ENCODE data around the gene ACSL3.
"Not testable (repeated sequence)": the region's sequence is repeated elsewhere in the genome, so short reads cannot be mapped to it uniquely, and the experiment has no call there.

The ACSL3 gene

DNA sequence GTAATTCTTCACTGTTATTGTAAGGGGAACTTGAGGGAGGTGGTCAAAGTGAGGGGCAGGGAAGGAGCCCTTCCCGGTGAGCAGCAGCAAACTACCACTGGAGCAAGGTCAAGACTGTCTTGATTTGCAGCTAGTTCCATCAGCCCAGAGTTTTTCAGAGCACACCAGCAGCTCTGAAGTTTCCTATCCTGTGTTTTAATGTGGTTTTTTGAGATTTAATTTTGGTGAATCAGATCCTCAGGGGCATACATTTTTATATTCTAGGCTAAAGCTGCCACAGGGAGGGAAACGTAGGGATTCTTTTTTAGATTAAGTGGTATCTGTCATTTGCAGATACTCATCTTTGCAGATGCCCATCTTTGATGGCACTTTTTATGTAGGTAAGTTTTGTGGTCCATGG is 124.1 kb downstream of the ACSL3 start:
- Histone ChIP-seq H3K27ac (ENCODE audit: low read length) (no peak overlapping the region), H3K4me1 (ENCODE audit: low read length) (no peaks in the 10 kb centered on the region), H4K20me1 (ENCODE audit: insufficient read depth, low read length) (no peaks in the 10 kb centered on the region), H2AFZ (ENCODE audit: low read length) (no peak overlapping the region), H3K4me3 (ENCODE audit: low read length) (no peak overlapping the region), H3K36me3 (replicated peaks; ENCODE audit: insufficient read depth, low read length) (no peaks in the 10 kb centered on the region), H3K9ac (ENCODE audit: low read length) (no peak overlapping the region), H3K4me2 (ENCODE audit: low read depth, low read length) (no peak overlapping the region), H3K9me3 (replicated peaks; ENCODE audit: insufficient read depth, low read length) (no peaks in the 10 kb centered on the region), H3F3A (ENCODE audit: insufficient read depth, low read length) (no peaks in the 10 kb centered on the region), H3K9me2 (replicated peaks; ENCODE audit: insufficient read depth, low read length) (no peaks in the 10 kb centered on the region), H3K27me3 (replicated peaks; ENCODE audit: insufficient read depth, low read length) (no peaks in the 10 kb centered on the region), H3K79me2 (ENCODE audit: low read length) (no peaks in the 10 kb centered on the region)
- TF ChIP-seq EZH2phosphoT487 (IDR thresholded peaks at IDR 0.05; ENCODE audit: low read length) (no peak), EZH2 (optimal IDR thresholded peaks at IDR 0.05; ENCODE audit: low read depth, low read length) (no peak)
- TF ChIP-seq, protein P1, sequence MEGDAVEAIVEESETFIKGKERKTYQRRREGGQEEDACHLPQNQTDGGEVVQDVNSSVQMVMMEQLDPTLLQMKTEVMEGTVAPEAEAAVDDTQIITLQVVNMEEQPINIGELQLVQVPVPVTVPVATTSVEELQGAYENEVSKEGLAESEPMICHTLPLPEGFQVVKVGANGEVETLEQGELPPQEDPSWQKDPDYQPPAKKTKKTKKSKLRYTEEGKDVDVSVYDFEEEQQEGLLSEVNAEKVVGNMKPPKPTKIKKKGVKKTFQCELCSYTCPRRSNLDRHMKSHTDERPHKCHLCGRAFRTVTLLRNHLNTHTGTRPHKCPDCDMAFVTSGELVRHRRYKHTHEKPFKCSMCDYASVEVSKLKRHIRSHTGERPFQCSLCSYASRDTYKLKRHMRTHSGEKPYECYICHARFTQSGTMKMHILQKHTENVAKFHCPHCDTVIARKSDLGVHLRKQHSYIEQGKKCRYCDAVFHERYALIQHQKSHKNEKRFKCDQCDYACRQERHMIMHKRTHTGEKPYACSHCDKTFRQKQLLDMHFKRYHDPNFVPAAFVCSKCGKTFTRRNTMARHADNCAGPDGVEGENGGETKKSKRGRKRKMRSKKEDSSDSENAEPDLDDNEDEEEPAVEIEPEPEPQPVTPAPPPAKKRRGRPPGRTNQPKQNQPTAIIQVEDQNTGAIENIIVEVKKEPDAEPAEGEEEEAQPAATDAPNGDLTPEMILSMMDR (IDR thresholded peaks at IDR 0.05; ENCODE audit: low read length): no peak
- DNase-seq: no peak

DNA sequence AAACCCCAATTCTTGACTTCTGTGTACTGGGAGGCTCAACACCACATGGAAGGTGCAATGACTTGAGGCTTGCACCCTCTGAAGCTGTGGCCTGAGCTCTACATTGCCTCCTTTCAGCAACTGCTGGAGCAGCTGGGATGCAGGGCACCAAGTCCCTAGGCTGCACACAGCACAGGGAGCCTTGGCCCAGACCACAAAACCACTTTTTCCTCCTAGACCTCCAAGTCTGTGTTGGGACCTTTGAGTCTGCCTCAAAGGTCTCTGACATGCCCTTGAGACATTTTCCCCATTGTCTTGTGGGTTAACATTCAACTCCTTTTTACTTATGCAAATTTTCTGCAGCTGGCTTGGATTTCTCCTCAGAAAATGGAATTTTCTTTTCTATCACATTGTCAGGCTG is 128.6 kb downstream of the ACSL3 start:
- Histone ChIP-seq H3F3A (ENCODE audit: insufficient read depth, low read length) (no peaks in the 10 kb centered on the region), H3K4me2 (ENCODE audit: low read depth, low read length) (no peak overlapping the region), H3K4me3 (ENCODE audit: low read length) (no peak overlapping the region), H2AFZ (ENCODE audit: low read length) (no peak overlapping the region), H3K9me3 (replicated peaks; ENCODE audit: insufficient read depth, low read length) (no peaks in the 10 kb centered on the region), H3K79me2 (ENCODE audit: low read length) (no peaks in the 10 kb centered on the region), H3K9ac (ENCODE audit: low read length) (no peak overlapping the region), H3K27me3 (replicated peaks; ENCODE audit: insufficient read depth, low read length) (no peaks in the 10 kb centered on the region), H3K4me1 (ENCODE audit: low read length) (no peaks in the 10 kb centered on the region), H3K27ac (ENCODE audit: low read length) (no peak overlapping the region), H3K9me2 (replicated peaks; ENCODE audit: insufficient read depth, low read length) (no peaks in the 10 kb centered on the region), H3K36me3 (replicated peaks; ENCODE audit: insufficient read depth, low read length) (no peaks in the 10 kb centered on the region), H4K20me1 (ENCODE audit: insufficient read depth, low read length) (no peaks in the 10 kb centered on the region)
- DNase-seq: no peak
- TF ChIP-seq EZH2 (optimal IDR thresholded peaks at IDR 0.05; ENCODE audit: low read depth, low read length): no peak
- TF ChIP-seq, protein P1 (IDR thresholded peaks at IDR 0.05; ENCODE audit: low read length): no peak
- TF ChIP-seq EZH2phosphoT487 (IDR thresholded peaks at IDR 0.05; ENCODE audit: low read length): no peak

DNA sequence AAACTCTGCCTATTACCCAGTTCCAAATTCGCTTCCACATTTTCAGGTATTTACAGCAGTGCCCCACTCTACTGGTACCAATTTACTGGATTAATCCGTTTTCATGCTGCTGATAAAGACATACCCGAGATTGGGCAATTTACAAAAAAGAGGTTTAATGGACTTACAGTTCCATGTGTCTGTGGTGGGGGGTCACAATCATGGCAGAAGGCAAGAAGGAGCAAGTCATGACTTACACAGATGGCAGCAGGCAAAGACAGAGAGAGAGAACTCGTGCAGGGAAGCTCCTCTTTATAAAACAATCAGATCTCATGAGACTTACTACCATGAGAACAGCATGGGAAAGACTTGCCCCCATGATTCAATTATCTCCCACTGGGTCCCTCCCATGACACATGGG is 129.4 kb downstream of the ACSL3 start:
- H3K9me3 ChIP-seq (replicated peaks; ENCODE audit: insufficient read depth, low read length); H3K27ac ChIP-seq (ENCODE audit: low read length); H3F3A ChIP-seq (ENCODE audit: insufficient read depth, low read length); DNase-seq; H3K36me3 ChIP-seq (replicated peaks; ENCODE audit: insufficient read depth, low read length); H3K4me2 ChIP-seq (ENCODE audit: low read depth, low read length); H3K4me3 ChIP-seq (ENCODE audit: low read length); H3K27me3 ChIP-seq (replicated peaks; ENCODE audit: insufficient read depth, low read length); H3K9me2 ChIP-seq (replicated peaks; ENCODE audit: insufficient read depth, low read length); H3K79me2 ChIP-seq (ENCODE audit: low read length); H2AFZ ChIP-seq (ENCODE audit: low read length); H4K20me1 ChIP-seq (ENCODE audit: insufficient read depth, low read length); H3K9ac ChIP-seq (ENCODE audit: low read length); H3K4me1 ChIP-seq (ENCODE audit: low read length): not testable (repeated sequence)

DNA sequence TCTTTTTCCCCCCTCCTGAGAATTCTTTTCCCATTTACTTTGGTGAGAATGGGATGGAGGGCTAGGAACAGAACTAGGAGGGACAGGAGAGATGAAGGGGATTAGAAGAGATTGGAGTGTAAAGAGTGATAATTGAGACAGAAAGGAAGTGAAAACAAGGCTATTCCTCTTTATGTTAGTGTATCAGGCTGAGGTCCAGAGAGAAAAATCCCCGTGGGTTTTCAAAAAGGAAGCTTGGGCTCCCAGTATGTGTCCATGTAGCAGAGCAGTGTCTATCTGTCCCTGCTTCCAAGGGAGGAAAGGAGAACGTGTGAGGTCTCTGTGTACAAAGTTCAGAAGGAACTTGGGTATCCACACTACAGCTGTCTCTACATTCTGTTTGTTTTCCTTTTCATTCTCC is 131.3 kb downstream of the ACSL3 start:
- H3K4me1 ChIP-seq (ENCODE audit: low read length): no peaks in the 10 kb centered on the region
- H3K9me3 ChIP-seq (replicated peaks; ENCODE audit: insufficient read depth, low read length): no peaks in the 10 kb centered on the region
- no peaks in the 10 kb centered on the region for H3F3A ChIP-seq (ENCODE audit: insufficient read depth, low read length)
- no peak overlapping the region for H3K27ac ChIP-seq (ENCODE audit: low read length)
- H3K9ac ChIP-seq (ENCODE audit: low read length): no peak overlapping the region
- H4K20me1 ChIP-seq (ENCODE audit: insufficient read depth, low read length): no peaks in the 10 kb centered on the region
- no peaks in the 10 kb centered on the region for H3K27me3 ChIP-seq (replicated peaks; ENCODE audit: insufficient read depth, low read length)
- no peak overlapping the region for H2AFZ ChIP-seq (ENCODE audit: low read length)
- H3K79me2 ChIP-seq (ENCODE audit: low read length): no peaks in the 10 kb centered on the region
- no peak for TF ChIP-seq EZH2 (optimal IDR thresholded peaks at IDR 0.05; ENCODE audit: low read depth, low read length)
- TF ChIP-seq EZH2phosphoT487 (IDR thresholded peaks at IDR 0.05; ENCODE audit: low read length): no peak
- TF ChIP-seq, protein P1 (IDR thresholded peaks at IDR 0.05; ENCODE audit: low read length): no peak
- H3K4me2 ChIP-seq (ENCODE audit: low read depth, low read length): no peak overlapping the region
- no peak for DNase-seq
- no peak overlapping the region for H3K4me3 ChIP-seq (ENCODE audit: low read length)
- no peaks in the 10 kb centered on the region for H3K36me3 ChIP-seq (replicated peaks; ENCODE audit: insufficient read depth, low read length)
- no peaks in the 10 kb centered on the region for H3K9me2 ChIP-seq (replicated peaks; ENCODE audit: insufficient read depth, low read length)

Measured in MM.1S (cell line).